Muscle of leg (tissue), 11 donors: ENCODE results near the gene CMTM3. TPM values are rescaled to one million over a fixed set of nuclear protein-coding genes. Genes with fewer than 3 reads are reported as not detected.
"Not testable (repeated sequence)": the region's sequence is repeated elsewhere in the genome, so short reads cannot be mapped to it uniquely, and the experiment has no call there.

Source experiments
- DNase-seq: peaks from one replicate; pipeline ENCODE4 v3.0.0; 2013
- H3K27ac ChIP-seq: one replicate; pipeline ENCODE4 v1.5.1; 2013; ENCODE audit warnings: mild to moderate bottlenecking, low read length, control low read depth
- H3K27me3 ChIP-seq: one replicate; pipeline ENCODE4 v1.6.1; 2013; ENCODE audit warnings: low read length; ENCODE audit not compliant: control insufficient read depth, insufficient read depth
- H3K36me3 ChIP-seq: one replicate; pipeline ENCODE4 v1.6.1; 2013; ENCODE audit warnings: low read length; ENCODE audit not compliant: control insufficient read depth, insufficient read depth
- H3K4me1 ChIP-seq: one replicate; pipeline ENCODE4 v1.6.1; 2013; ENCODE audit warnings: low read length; ENCODE audit not compliant: control insufficient read depth, insufficient read depth
- H3K4me3 ChIP-seq: one replicate; pipeline ENCODE4 v1.5.1; 2013; ENCODE audit warnings: low read length, control low read depth
- H3K9me3 ChIP-seq: replicated peaks from 2 replicates; pipeline ENCODE4 v1.6.1; 2013; ENCODE audit warnings: low read depth, low read length; ENCODE audit not compliant: control insufficient read depth
- WGBS: methylation state at CpG from one replicate; pipeline ENCODE4 v1.1.5; 2013; ENCODE audit warnings: missing lambda C conversion rate; ENCODE audit not compliant: insufficient coverage; 5-methylcytosine and 5-hydroxymethylcytosine counted together
- polyA plus RNA-seq, 8 donors: library from polyadenylated mRNA; unstranded; fragments of 120-200 nt; gene quantifications; one replicate each; pipeline versions ENCODE4 v1.2.1 to v1.2.3, GENCODE V29; 2013; ENCODE audit warnings: inconsistent platforms in 1 of 8, low replicate concordance in 1 of 8; ENCODE audit not compliant: insufficient read length in 8 of 8, insufficient read depth in 1 of 8
- total RNA-seq: library from RNA; stranded (reverse); fragments of 120-200 nt; gene quantifications from one replicate; pipeline ENCODE4 v1.2.4, GENCODE V29; 2013

Gene CMTM3
- total and polyA plus RNA-seq, 9 donors, result 19.0 to 82.7 (median 68.0) TPM

- not testable (repeated sequence) for H3K9me3 ChIP-seq, H3K27ac ChIP-seq, H3K4me3 ChIP-seq, H3K27me3 ChIP-seq, H3K4me1 ChIP-seq, DNase-seq
- no CpG with 5 or more reads among the region's 3 CpGs for WGBS
- peaks cover 34% of the 10 kb centered on the region for H3K36me3 ChIP-seq
Observed at GRCh38 chr16:66567270-66567669, 37.2 kb upstream of the CMTM3 start.

- Histone ChIP-seq H3K4me3 (no peak overlapping the region), H3K9me3 (no peaks in the 10 kb centered on the region), H3K27me3 (no peaks in the 10 kb centered on the region), H3K4me1 (no peaks in the 10 kb centered on the region), H3K27ac (no peak overlapping the region), H3K36me3 (peaks cover 34% of the 10 kb centered on the region)
- WGBS, result 100% methylated on average over 1 of the region's 2 CpGs
- DNase-seq, result no peak
Observed at GRCh38 chr16:66568355-66568754, 36.1 kb upstream of the CMTM3 start.

GRCh38 chr16:66569131-66569530 lies 35.4 kb upstream of the CMTM3 start:
- no peaks in the 10 kb centered on the region for H3K9me3 ChIP-seq
- DNase-seq, result no peak
- no peaks in the 10 kb centered on the region for H3K27me3 ChIP-seq
- H3K36me3 ChIP-seq, result peaks cover 34% of the 10 kb centered on the region
- H3K27ac ChIP-seq, result no peak overlapping the region
- no peak overlapping the region for H3K4me3 ChIP-seq
- WGBS, result no CpG with 5 or more reads among the region's 1 CpG
- H3K4me1 ChIP-seq, result no peaks in the 10 kb centered on the region

DNA sequence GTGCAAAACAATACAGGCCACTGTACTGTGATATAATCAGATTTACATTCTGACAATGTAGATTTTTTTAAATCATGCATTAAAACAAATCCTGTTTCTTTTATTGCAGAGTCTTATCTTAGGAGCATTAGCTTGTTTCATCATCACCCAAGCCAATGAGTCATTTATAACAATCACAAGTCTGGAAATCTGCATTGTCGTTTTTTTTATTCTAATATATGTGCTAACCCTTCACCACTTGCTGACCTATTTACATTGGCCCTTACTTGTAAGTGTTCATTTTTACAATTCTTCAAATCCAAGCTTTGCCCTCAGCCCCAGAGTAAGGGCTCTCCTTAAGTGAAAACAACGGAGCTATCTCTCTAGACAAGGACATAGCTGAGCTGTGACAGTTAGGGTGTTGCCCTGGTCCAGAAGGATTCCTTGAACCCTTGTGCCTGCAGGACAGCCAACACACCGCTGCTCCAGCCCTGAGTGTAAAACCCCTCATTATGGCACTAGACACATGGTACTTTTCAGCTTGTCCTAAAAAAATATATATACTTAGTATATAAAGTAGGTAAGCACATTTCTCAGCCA lies 34.6 kb upstream of the CMTM3 start:
- no peaks in the 10 kb centered on the region for H3K27me3 ChIP-seq
- H3K9me3 ChIP-seq, result no peaks in the 10 kb centered on the region
- H3K4me3 ChIP-seq, result no peak overlapping the region
- DNase-seq, result no peak
- H3K27ac ChIP-seq, result no peak overlapping the region
- peaks cover 31% of the 10 kb centered on the region for H3K36me3 ChIP-seq
- WGBS, result no CpG with 5 or more reads among the region's 3 CpGs
- no peaks in the 10 kb centered on the region for H3K4me1 ChIP-seq

DNA sequence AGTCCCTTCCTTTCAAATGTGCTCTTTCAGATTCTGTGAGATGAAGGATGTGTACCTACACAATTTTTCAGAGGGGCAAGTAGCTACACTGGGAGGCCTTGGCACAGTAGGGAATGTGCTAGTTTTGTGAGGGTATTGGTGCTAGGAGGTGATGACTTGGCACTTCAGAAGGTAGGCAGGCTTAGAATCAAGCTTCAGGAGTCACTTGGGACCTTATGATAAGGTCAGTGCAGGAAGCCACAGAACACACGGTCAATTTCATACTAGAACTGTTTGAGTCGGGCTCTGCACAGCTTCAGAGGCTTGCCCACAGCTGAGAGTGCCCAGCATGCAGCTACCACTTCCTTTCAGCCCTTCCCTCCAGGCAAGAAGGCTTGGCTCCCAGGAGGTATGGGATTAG lies 32.1 kb upstream of the CMTM3 start:
- Histone ChIP-seq H3K4me1 (no peaks in the 10 kb centered on the region), H3K9me3 (no peaks in the 10 kb centered on the region), H3K27ac (no peak overlapping the region), H3K27me3 (no peaks in the 10 kb centered on the region), H3K4me3 (no peak overlapping the region), H3K36me3 (peaks cover 14% of the 10 kb centered on the region)
- DNase-seq, result no peak
- WGBS, result no CpG with 5 or more reads among the region's 2 CpGs

DNA sequence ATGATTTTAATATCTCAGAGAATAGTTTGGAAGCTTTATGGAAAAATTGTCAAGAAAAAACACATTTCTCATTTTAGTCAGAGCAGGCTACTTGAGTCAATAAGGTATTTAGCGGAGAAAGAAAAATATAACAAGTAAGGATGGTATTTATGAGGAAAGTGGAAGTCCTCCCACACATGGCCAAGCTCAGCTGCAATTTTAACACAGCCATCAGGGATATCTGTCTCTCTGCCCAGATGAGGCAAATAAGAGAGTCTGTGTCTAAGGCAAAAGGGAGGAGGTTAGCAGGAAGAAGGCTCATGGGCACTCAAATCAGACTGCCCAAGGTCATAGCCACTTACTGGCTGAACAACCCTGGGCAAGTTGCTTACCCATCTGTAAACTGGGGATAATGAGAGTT lies 30.4 kb upstream of the CMTM3 start:
- Histone ChIP-seq H3K27ac (no peak overlapping the region), H3K4me3 (no peak overlapping the region), H3K9me3 (no peaks in the 10 kb centered on the region), H3K4me1 (peaks cover 17% of the 10 kb centered on the region), H3K27me3 (peaks cover 13% of the 10 kb centered on the region), H3K36me3 (peaks cover 14% of the 10 kb centered on the region)
- no CpG with 5 or more reads among the region's 1 CpG for WGBS
- no peak for DNase-seq

DNA sequence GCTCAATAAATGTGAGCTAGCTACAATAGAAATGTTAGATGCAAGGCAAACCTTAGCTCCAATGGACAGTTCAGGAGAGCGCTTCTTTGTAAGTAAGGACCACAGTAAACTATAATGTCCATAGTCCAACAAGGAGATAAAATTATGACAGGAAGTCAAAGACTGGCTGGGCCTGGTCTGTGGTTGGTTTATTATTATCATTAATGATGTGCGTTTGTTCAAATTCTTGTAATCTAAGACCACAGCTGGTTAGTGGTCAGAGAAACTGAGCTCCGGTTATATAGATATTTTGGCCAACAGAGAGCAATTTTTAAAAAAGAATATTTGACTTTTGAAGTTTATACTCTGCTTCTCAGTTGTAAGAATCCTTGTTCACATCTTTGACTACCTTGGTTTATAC lies 30.0 kb upstream of the CMTM3 start:
- H3K9me3 ChIP-seq, result no peaks in the 10 kb centered on the region
- H3K27ac ChIP-seq, result no peak overlapping the region
- H3K27me3 ChIP-seq, result peaks cover 13% of the 10 kb centered on the region
- DNase-seq, result no peak
- H3K4me1 ChIP-seq, result peaks cover 21% of the 10 kb centered on the region
- no CpG with 5 or more reads among the region's 3 CpGs for WGBS
- H3K4me3 ChIP-seq, result no peak overlapping the region
- H3K36me3 ChIP-seq, result peaks cover 14% of the 10 kb centered on the region

GRCh38 chr16:66575060-66575459 lies 29.4 kb upstream of the CMTM3 start:
- H3K27me3 ChIP-seq, result peaks cover 13% of the 10 kb centered on the region
- peaks cover 11% of the 10 kb centered on the region for H3K36me3 ChIP-seq
- H3K27ac ChIP-seq, result no peak overlapping the region
- peaks cover 26% of the 10 kb centered on the region for H3K4me1 ChIP-seq
- DNase-seq, result no peak
- no peaks in the 10 kb centered on the region for H3K9me3 ChIP-seq
- 60% methylated on average over 2 of the region's 3 CpGs for WGBS
- H3K4me3 ChIP-seq, result no peak overlapping the region

DNA sequence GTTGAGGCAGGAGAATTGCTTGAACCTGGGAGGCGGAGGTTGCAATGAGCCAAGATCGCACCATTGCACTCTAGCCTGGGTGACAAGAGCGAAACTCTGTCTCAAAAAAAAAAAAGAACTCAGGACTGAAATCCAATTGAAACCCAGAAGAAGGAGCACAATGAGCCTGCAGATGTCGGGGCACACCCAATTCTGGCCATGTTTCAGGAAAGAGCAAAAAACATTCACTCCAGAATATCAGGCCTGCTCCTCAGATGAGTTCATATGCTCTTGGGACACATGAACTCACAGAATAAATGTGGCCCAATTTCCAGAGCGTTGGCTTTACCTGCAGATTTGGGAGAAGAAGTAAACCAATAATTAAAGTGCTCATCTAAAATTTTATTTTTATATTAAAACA lies 28.2 kb upstream of the CMTM3 start:
- Histone ChIP-seq H3K4me1 (peaks cover 38% of the 10 kb centered on the region), H3K27me3 (peaks cover 13% of the 10 kb centered on the region), H3K4me3 (no peak overlapping the region), H3K27ac (no peak overlapping the region), H3K9me3 (no peaks in the 10 kb centered on the region), H3K36me3 (peaks cover 6% of the 10 kb centered on the region)
- 83% methylated on average over 3 of the region's 5 CpGs for WGBS
- DNase-seq, result peak; percentile 87

DNA sequence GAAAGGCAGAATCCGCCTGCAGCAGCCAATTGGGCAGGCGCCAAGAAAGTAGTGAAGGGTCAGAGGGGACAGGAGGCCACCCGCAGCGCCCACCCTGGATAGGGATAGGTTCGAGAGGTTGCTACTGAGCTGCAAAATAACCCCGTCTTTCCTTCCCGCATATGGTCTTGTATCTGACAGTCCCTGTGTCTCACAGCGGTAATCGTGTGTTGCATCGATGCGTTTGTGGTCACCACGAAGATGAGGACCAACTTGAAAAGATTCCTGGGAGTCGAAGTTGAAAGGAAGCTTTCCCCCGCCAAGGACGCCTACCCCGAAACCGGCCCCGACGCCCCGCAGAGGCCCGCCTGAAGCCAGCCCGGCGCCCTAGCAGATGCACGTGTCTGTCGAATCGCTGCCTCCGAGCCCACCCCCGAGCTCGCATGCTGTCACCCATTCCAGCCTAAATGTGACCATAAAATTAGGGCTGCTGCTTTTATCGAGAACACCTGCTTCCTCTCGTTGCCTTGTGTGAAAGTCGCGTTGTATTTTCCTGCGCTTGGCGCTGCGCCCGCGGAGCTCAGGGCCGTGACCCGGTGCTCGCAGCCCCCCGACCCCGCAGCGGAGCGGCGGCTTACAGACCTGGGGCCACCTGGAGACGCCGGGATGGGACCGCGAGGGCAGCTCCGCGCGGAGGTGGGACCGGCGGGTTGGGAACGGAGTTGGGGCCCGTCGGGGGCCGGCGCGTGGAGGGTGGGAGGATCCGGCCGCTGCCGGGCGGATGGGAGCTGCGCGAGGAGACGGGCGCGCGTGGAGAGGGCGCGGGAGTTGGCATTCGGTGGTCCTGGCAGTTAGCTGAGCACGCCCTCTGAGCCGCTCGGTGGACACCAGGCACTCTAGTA lies 25.6 kb upstream of the CMTM3 start, which contains the start of gene CMTM2:
CMTM2 (plus strand) TSS at position 813 of the 881 bp plus-strand sequence. CDS start 145 bp downstream, outside the sequence.
- Histone ChIP-seq H3K27ac (no peak within 1 kb of the TSS), H3K36me3 (no peaks in the 10 kb centered on the region), H3K4me1 (peaks cover 43% of the 10 kb centered on the region), H3K9me3 (no peaks in the 10 kb centered on the region), H3K27me3 (peaks cover 13% of the 10 kb centered on the region), H3K4me3 (peak within 1 kb of the TSS; percentile 5)
- 8% methylated on average over 73 of the region's 77 CpGs for WGBS
- DNase-seq, result peak; percentile 60
